Upper lobe of left lung (tissue), 4 donors: ENCODE results near the gene LCORL.

ENCODE experiments used
- EP300 ChIP-seq, 4 donors: sonication (generic); formaldehyde crosslinking; IDR thresholded peaks; one replicate each; pipeline ENCODE4 v1.5.1; 2017; ENCODE audit warnings: antibody characterized with exemption in 4 of 4, control low read depth in 2 of 4
- TF ChIP-seq, protein P1 (sequence below), 6 experiments: fragments of 450-650 bp in 4 of 6; fragments of 200-600 bp in 2 of 6; sonication (generic) in 2 of 6; IDR thresholded peaks; one replicate each; pipeline ENCODE4 v1.5.1; 2016 to 2019; ENCODE audit warnings: antibody characterized with exemption in 6 of 6

DNA sequence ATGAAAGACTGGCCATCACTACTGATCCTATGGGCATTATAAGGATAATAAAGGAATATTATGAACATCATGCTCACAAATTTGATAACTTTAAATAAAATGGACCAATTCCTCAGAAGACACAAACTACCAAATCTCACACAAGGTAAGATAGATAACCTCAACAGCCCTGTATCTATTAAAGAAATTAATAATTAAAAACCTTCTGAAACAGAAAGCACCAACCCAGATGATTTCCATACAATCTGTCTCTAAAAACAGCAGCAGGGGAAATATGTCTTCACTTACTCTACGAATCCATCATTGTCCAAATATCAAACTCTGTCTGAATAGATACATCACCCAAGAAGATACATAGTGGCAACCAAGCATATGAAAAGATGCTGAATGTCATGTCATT, 55.2 kb downstream of the LCORL start:
- TF ChIP-seq EP300 (IDR thresholded peaks at IDR 0.05) = no peak
- TF ChIP-seq, protein P1, sequence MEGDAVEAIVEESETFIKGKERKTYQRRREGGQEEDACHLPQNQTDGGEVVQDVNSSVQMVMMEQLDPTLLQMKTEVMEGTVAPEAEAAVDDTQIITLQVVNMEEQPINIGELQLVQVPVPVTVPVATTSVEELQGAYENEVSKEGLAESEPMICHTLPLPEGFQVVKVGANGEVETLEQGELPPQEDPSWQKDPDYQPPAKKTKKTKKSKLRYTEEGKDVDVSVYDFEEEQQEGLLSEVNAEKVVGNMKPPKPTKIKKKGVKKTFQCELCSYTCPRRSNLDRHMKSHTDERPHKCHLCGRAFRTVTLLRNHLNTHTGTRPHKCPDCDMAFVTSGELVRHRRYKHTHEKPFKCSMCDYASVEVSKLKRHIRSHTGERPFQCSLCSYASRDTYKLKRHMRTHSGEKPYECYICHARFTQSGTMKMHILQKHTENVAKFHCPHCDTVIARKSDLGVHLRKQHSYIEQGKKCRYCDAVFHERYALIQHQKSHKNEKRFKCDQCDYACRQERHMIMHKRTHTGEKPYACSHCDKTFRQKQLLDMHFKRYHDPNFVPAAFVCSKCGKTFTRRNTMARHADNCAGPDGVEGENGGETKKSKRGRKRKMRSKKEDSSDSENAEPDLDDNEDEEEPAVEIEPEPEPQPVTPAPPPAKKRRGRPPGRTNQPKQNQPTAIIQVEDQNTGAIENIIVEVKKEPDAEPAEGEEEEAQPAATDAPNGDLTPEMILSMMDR (IDR thresholded peaks at IDR 0.05) = no peak
